ENCODE results near the gene ESYT3. TPM values are rescaled to one million over a fixed set of nuclear protein-coding genes. Genes with fewer than 3 reads are reported as not detected.

The ESYT3 gene
- total RNA-seq, 1 donor from 2014 or later: 1.0 TPM

DNA sequence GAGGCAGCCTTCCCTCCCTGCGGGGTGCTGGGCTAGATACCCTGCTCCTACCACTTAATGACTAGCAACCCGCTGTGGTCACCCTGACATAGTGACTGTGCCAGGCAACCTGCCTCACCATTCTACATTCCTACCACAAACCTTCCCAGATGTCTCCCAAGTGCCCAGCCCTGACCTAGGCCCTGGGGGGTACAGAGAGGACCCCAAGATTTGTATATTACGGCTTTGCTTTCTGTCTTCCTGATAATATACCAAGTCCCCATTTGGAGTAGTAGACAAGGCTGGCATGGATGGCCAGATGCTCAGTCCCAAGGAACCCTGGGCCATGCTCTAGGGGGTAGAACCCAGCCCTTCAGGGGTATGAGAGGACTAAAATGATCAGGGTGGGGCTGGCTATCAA, 31.0 kb downstream of the ESYT3 start:
- no peaks in the 10 kb centered on the region for H3K36me3 ChIP-seq
- H3K27me3 ChIP-seq (ENCODE audit: low read depth): no peaks in the 10 kb centered on the region
- no peak for DNase-seq
- H3K4me3 ChIP-seq: no peak overlapping the region
- peaks cover 12% of the 10 kb centered on the region for H3K4me1 ChIP-seq
- no peak overlapping the region for H3K27ac ChIP-seq (replicated peaks)
- intact Hi-C loops (cut with micrococcal nuclease): no loop called here
- H3K9me3 ChIP-seq (replicated peaks): no peaks in the 10 kb centered on the region
- TF ChIP-seq, protein P1, sequence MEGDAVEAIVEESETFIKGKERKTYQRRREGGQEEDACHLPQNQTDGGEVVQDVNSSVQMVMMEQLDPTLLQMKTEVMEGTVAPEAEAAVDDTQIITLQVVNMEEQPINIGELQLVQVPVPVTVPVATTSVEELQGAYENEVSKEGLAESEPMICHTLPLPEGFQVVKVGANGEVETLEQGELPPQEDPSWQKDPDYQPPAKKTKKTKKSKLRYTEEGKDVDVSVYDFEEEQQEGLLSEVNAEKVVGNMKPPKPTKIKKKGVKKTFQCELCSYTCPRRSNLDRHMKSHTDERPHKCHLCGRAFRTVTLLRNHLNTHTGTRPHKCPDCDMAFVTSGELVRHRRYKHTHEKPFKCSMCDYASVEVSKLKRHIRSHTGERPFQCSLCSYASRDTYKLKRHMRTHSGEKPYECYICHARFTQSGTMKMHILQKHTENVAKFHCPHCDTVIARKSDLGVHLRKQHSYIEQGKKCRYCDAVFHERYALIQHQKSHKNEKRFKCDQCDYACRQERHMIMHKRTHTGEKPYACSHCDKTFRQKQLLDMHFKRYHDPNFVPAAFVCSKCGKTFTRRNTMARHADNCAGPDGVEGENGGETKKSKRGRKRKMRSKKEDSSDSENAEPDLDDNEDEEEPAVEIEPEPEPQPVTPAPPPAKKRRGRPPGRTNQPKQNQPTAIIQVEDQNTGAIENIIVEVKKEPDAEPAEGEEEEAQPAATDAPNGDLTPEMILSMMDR (IDR thresholded peaks at IDR 0.05; ENCODE audit: borderline replicate concordance): no peak

- H3K27ac ChIP-seq (replicated peaks): no peak overlapping the region
- no peak overlapping the region for H3K4me3 ChIP-seq
- peaks cover 12% of the 10 kb centered on the region for H3K4me1 ChIP-seq
- TF ChIP-seq, protein P1 (IDR thresholded peaks at IDR 0.05; ENCODE audit: borderline replicate concordance): no peak
- no peaks in the 10 kb centered on the region for H3K9me3 ChIP-seq (replicated peaks)
- no peak for DNase-seq
- no peaks in the 10 kb centered on the region for H3K27me3 ChIP-seq (ENCODE audit: low read depth)
- intact Hi-C loops (cut with micrococcal nuclease): no loop called here
- no peaks in the 10 kb centered on the region for H3K36me3 ChIP-seq
Measured at GRCh38 chr3:138465925-138466324, 31.5 kb downstream of the ESYT3 start.

GRCh38 chr3:138467931-138468330, 33.5 kb downstream of the ESYT3 start:
- no peak overlapping the region for H3K27ac ChIP-seq (replicated peaks)
- H3K4me1 ChIP-seq: peaks cover 12% of the 10 kb centered on the region
- no peak overlapping the region for H3K4me3 ChIP-seq
- TF ChIP-seq, protein P1 (IDR thresholded peaks at IDR 0.05; ENCODE audit: borderline replicate concordance): no peak
- no peak for DNase-seq
- no peaks in the 10 kb centered on the region for H3K9me3 ChIP-seq (replicated peaks)
- H3K36me3 ChIP-seq: no peaks in the 10 kb centered on the region
- no peaks in the 10 kb centered on the region for H3K27me3 ChIP-seq (ENCODE audit: low read depth)
- intact Hi-C loops (cut with micrococcal nuclease): no loop called here

DNA sequence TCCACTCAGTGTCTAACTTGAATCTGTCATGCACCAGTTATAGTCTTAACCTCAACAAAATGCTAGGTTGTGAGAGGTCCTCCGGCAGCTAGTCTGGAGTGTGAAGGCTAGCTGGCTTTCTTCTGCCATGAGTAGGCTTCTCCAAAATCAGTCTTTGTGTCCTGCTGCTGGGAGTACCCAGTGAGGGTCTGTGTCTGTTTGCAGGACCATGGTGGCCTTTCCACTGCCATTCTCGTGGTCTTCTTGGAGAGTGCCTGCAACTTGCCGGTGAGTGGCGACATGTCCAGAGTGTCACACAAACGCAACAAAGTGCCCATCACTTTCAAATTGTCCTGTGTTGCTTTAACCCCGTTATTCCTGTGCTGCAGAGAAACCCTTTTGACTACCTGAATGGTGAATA, 34.0 kb downstream of the ESYT3 start:
- H3K27ac ChIP-seq (replicated peaks): peak overlapping the region; percentile 63

DNA sequence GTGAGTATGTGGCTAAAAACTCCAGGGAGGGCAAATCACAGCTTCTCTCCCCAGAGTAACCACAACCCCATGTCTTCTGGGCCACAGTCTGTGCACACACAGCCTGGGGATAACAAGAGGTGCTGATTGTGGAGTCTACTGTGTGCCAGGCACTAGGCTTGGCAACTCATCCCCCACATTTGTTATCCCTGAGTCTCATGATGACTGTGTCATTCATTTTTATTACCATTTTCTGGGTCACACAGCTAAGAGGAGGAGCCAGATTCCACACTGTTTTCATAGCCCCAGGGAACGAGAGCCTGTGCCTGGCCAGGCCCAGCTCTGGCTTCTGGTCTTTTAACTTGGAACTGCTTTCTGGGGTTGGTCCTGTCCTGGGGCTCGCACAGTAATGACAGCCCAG, 34.5 kb downstream of the ESYT3 start:
- Histone ChIP-seq H3K9me3 (replicated peaks) (no peaks in the 10 kb centered on the region), H3K4me3 (no peak overlapping the region), H3K27me3 (ENCODE audit: low read depth) (no peaks in the 10 kb centered on the region), H3K36me3 (no peaks in the 10 kb centered on the region), H3K4me1 (peaks cover 12% of the 10 kb centered on the region), H3K27ac (replicated peaks) (peak overlapping the region; percentile 63)
- intact Hi-C loops (cut with micrococcal nuclease): no loop called here
- no peak for DNase-seq
- TF ChIP-seq, protein P1 (IDR thresholded peaks at IDR 0.05; ENCODE audit: borderline replicate concordance): no peak

More for the DNA sequence above, 34.0 kb downstream of the ESYT3 start:
- TF ChIP-seq, protein P1 (IDR thresholded peaks at IDR 0.05; ENCODE audit: borderline replicate concordance): no peak
- Histone ChIP-seq H3K4me3 (no peak overlapping the region), H3K27me3 (ENCODE audit: low read depth) (no peaks in the 10 kb centered on the region), H3K4me1 (peaks cover 12% of the 10 kb centered on the region), H3K9me3 (replicated peaks) (no peaks in the 10 kb centered on the region), H3K36me3 (no peaks in the 10 kb centered on the region)
- DNase-seq: no peak
- intact Hi-C loops (cut with micrococcal nuclease): no loop called here

DNA sequence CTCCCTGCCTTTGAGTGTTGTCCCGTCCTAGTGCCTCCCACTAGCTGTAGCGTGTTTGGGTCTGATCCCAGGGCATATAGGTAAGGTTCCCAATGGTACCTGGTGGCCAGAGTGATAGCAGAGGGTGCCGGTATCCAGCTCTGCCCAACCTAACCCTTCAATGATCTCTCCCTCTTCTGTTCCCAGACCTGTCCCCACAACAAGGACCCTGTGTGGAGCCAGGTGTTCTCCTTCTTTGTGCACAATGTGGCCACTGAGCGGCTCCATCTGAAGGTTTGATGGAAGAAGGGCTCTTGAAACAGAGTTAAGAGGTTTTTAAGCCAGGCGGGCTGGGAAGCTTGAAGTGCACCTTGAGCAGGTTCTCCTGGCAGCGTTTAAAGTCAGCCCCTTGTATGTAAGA, 35.5 kb downstream of the ESYT3 start:
- Histone ChIP-seq H3K9me3 (replicated peaks) (no peaks in the 10 kb centered on the region), H3K4me1 (peaks cover 12% of the 10 kb centered on the region), H3K4me3 (no peak overlapping the region), H3K27ac (replicated peaks) (no peak overlapping the region), H3K27me3 (ENCODE audit: low read depth) (no peaks in the 10 kb centered on the region), H3K36me3 (no peaks in the 10 kb centered on the region)
- intact Hi-C loops (cut with micrococcal nuclease): no loop called here
- DNase-seq: no peak
- TF ChIP-seq, protein P1 (IDR thresholded peaks at IDR 0.05; ENCODE audit: borderline replicate concordance): no peak

Measured in left ventricle myocardium inferior (tissue), 1 donor.